Panc1 (cell line): Measurements from ENCODE around the gene MOXD1.

ENCODE experiments used
- CTCF ChIP-seq: fragments of 450-650 bp; IDR thresholded peaks from 2 replicates; pipeline ENCODE4 v1.5.1; 2017; ENCODE audit warnings: mild to moderate bottlenecking
- POLR2AphosphoS5 ChIP-seq: IDR thresholded peaks from 2 replicates; pipeline ENCODE4 v1.6.1; 2012; ENCODE audit warnings: mild to moderate bottlenecking, low read depth, low read length, moderate library complexity

DNA sequence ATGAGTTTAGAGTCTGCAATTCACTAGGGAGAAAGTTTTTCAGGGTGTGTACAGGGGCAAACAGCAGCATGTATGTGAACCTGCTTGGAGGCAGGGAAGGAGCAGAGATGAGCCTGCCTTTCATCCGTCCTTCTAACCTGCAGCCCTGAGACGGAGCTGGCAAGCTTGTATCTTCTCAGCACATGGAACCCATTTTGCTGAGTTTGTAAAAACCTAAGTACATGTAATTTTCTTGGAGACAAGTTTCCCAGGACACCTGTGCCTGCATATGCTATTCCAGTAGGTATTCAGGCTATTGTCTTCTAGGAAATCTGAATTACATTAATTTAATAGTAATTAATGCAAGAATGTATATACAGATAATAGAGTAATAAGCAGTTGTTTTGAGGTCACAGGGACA lies 28.8 kb upstream of the MOXD1 start:
- TF ChIP-seq CTCF = no peak
- no peak for TF ChIP-seq POLR2AphosphoS5
